ENCODE data around the gene CGB2. TPM values are rescaled to one million over a fixed set of nuclear protein-coding genes. Genes with fewer than 3 reads are reported as not detected.

Gene CGB2
- total and polyA plus RNA-seq, 2 of the 4 experiments (the other 2 are of a cell fraction) = not detected

DNA sequence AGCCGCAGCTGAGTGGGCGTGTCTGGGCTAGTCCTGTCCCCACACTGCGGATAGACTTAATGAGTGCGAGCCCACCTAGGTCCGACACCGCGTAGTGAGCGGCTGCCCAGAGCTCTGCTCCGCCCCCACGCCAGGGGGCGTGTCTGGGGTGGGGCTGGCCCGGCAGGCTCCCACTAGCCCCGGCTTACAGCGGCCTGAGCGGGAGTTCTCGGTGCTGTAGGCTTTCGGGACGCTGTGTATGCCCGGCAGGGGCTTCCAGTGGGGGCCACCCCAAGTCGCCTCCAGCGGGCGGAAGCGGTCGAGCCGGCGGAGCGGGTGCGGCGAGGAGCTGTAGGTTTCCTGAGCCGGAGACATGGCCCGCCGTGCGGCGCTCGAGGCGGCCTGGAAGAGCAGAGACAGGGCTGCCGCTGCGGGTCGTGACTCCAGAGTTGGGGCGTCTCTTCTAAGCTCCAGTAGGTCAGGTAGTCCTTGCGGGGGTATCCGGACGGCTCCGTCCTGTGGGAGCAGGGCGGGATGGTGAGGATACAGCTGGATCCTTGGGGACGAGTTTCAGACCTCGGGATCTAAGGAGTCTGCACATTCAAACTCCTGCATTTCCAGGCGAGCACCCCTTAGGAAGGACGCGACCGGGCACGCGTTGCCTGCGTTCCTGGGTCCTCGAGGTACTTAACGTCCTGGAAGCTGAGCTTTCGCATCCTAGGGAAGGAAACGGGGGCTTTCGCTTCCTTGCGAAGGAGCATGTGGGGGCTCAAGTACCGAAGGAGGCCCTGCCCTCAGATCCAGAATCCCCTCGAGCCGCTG lies 24.6 kb downstream of the CGB2 start:
- BruUV-seq (replicated peaks) = no TSS peak
- no peak overlapping the region for H2BK15ac ChIP-seq (ENCODE audit: low read depth, low read length)
- no peak overlapping the region; the same call in 1 of the 2 replicates for H4K91ac ChIP-seq (ENCODE audit: insufficient read depth, low read depth, low read length)
- H3K9me1 ChIP-seq (ENCODE audit: insufficient read depth, low read length) = no peaks in the 10 kb centered on the region
- H2AK9ac ChIP-seq (replicated peaks; ENCODE audit: low read depth, low read length, poor library complexity) = no peak overlapping the region
- H2AFZ ChIP-seq (replicated peaks; ENCODE audit: low read length, poor library complexity) = peak overlapping the region; percentile 88
- peak overlapping the region; percentile 89 for H3K23ac ChIP-seq (ENCODE audit: low read depth, low read length)
- peaks cover 2% of the 10 kb centered on the region; the same call in 1 of the 2 replicates for H3K4me1 ChIP-seq (ENCODE audit: control insufficient read depth, insufficient read depth, low read length)
- 0 out of 2 replicates have a peak overlapping the region, but pooled peaks have one; percentile 10 for H2BK20ac ChIP-seq (ENCODE audit: low read depth, low read length)
- H3K36me3 ChIP-seq (ENCODE audit: control insufficient read depth, insufficient read depth, low read length) = no peaks in the 10 kb centered on the region
- 0 out of 2 replicates have a peak overlapping the region, but pooled peaks have one; percentile 34 for H2BK120ac ChIP-seq (ENCODE audit: low read depth, low read length)
- H3K27me3 ChIP-seq (ENCODE audit: control insufficient read depth, insufficient read depth, low read length) = peaks cover 6% of the 10 kb centered on the region; the same call in 1 of the 2 replicates
- ATAC-seq (ENCODE audit: low read depth) (peak; percentile 90), DNase-seq (peak; percentile 28)
- H4K5ac ChIP-seq (ENCODE audit: low read depth, low read length) = no peak overlapping the region
- 5% methylated on average over 26 of the region's 63 CpGs; no CpG with 5 or more reads in 1 of the 2 experiments for WGBS, 2 experiments (ENCODE audit: extremely low coverage in 2 of 2, insufficient read length in 1 of 2)
- no peak for TF ChIP-seq RCOR1 (IDR thresholded peaks at IDR 0.05; ENCODE audit: insufficient replicate concordance, low read length)
- no peak for TF ChIP-seq SMC3 (IDR thresholded peaks at IDR 0.05; ENCODE audit: low read depth, low read length)
- TF ChIP-seq, protein P1, sequence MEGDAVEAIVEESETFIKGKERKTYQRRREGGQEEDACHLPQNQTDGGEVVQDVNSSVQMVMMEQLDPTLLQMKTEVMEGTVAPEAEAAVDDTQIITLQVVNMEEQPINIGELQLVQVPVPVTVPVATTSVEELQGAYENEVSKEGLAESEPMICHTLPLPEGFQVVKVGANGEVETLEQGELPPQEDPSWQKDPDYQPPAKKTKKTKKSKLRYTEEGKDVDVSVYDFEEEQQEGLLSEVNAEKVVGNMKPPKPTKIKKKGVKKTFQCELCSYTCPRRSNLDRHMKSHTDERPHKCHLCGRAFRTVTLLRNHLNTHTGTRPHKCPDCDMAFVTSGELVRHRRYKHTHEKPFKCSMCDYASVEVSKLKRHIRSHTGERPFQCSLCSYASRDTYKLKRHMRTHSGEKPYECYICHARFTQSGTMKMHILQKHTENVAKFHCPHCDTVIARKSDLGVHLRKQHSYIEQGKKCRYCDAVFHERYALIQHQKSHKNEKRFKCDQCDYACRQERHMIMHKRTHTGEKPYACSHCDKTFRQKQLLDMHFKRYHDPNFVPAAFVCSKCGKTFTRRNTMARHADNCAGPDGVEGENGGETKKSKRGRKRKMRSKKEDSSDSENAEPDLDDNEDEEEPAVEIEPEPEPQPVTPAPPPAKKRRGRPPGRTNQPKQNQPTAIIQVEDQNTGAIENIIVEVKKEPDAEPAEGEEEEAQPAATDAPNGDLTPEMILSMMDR (conservative IDR thresholded peaks at IDR 0.05; ENCODE audit: low read depth, low read length) = 0 out of 2 replicates have a peak, but pooled peaks have one; percentile 22
- peak; percentile 31; the same call in 1 of the 2 replicates for TF ChIP-seq MXI1 (IDR thresholded peaks at IDR 0.05; ENCODE audit: borderline replicate concordance, low read depth, low read length)
- TF ChIP-seq MAZ (IDR thresholded peaks at IDR 0.05; ENCODE audit: borderline replicate concordance, low read depth, low read length) = peak; percentile 49; the same call in 1 of the 2 replicates
- dilution Hi-C loops (cut with HindIII; ENCODE audit: low sequenced_read_pairs, unreplicated experiment) (no loop called here), in situ Hi-C loops (cut with MboI; ENCODE audit: low sequenced_read_pairs) (no loop called here), intact Hi-C loops (cut with micrococcal nuclease) (loop anchor here (5.0 kb wide), 1 partner anchor 64 kb away; the partner anchor contains the start of genes GYS1 and RUVBL2)
- H2AK5ac ChIP-seq (ENCODE audit: low read depth, low read length) = peak overlapping the region; percentile 8
- H4K8ac ChIP-seq (ENCODE audit: low read depth in 2 of 2, low read length in 2 of 2) = peak overlapping the region in 1 of 2 experiments; percentile 60; a peak in 1 of 4 replicates
- H3K14ac ChIP-seq (replicated peaks; ENCODE audit: low read depth, low read length) = peak overlapping the region; percentile 68
- H3K56ac ChIP-seq (ENCODE audit: extremely low read depth, insufficient read depth, low read length) = no peak overlapping the region
- ChIA-PET POLR2A (ENCODE audit: unreplicated experiment) (no interaction called here), CTCF (interaction anchor here (0.8 to 1.0 kb wide), 2 partner anchors 38 to 63 kb away, joined by 3 to 4 read pairs; partner anchors contain the start of genes GYS1 and RUVBL2)
- peak overlapping the region; percentile 61 for H3K4me3 ChIP-seq (ENCODE audit: insufficient read depth, low read depth, low read length)
- peak overlapping the region; percentile 39; the same call in 1 of the 2 replicates for H3K9ac ChIP-seq (ENCODE audit: low read depth, low read length)
- H3K9me3 ChIP-seq (ENCODE audit: control insufficient read depth, insufficient read depth, low read length) = no peaks in the 10 kb centered on the region
- H4K20me1 ChIP-seq (ENCODE audit: insufficient read depth, low read length) = no peaks in the 10 kb centered on the region
- H3K4ac ChIP-seq (ENCODE audit: low read depth, low read length) = peak overlapping the region; percentile 16; the same call in 1 of the 2 replicates
- H3K27ac ChIP-seq (ENCODE audit: insufficient read depth, low read length) = peak overlapping the region; percentile 17; the same call in 1 of the 2 replicates
- H3K4me2 ChIP-seq (ENCODE audit: low read depth, low read length) = peak overlapping the region; percentile 95
- no peak overlapping the region for H3K18ac ChIP-seq (ENCODE audit: low read depth, low read length)
- H2BK5ac ChIP-seq (ENCODE audit: low read depth, low read length, poor library complexity, severe bottlenecking) = no peak overlapping the region
- H3K79me1 ChIP-seq (ENCODE audit: low read depth in 1 of 2, low read length in 2 of 2) = peaks cover 0 to 5% of the 10 kb centered on the region in 2 experiments; a peak in 3 of 4 replicates

Measured in IMR-90 (cell line).